ENCODE measurements around the gene EEF1G.
"Not testable (repeated sequence)": the region's sequence is repeated elsewhere in the genome, so short reads cannot be mapped to it uniquely, and the experiment has no call there.

EEF1G gene, protein sequence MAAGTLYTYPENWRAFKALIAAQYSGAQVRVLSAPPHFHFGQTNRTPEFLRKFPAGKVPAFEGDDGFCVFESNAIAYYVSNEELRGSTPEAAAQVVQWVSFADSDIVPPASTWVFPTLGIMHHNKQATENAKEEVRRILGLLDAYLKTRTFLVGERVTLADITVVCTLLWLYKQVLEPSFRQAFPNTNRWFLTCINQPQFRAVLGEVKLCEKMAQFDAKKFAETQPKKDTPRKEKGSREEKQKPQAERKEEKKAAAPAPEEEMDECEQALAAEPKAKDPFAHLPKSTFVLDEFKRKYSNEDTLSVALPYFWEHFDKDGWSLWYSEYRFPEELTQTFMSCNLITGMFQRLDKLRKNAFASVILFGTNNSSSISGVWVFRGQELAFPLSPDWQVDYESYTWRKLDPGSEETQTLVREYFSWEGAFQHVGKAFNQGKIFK

GRCh38 chr11:62573592-62574362 is at the start of gene EEF1G:
EEF1G (minus strand) TSS chr11:62573891; CDS start chr11:62573842, 49 bp downstream.
- DNase-seq, result peak; percentile 99

DNA sequence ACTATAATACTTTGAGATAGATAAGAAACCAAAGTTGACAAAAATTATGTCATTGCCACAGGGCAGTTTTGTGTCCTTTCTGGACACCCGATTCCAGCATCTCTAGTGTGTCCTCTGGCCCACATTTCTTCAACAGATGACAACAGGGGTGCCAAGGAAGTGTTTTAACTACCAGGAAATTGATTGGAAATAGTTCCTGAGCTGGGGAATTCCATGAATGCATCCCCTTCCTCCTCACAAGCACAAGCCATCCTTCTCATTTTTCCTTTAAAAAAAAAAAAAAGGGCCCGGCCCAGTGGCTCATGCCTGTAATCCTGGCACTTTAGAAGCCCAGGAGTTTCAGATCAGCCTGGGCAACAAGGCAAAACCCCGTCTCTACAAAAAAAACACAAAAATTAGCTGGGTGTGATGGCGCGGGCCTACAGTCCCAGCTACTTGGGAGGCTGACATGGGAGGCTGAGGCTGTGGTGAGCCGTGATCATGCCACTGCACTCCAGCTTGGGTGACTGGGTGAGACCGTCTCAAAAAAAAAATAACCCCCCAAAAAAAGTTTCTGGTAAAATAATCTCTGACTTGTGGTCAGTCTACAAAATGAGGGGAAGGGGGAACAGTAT is 48.9 kb upstream of the EEF1G start:
- no peak for DNase-seq

DNA sequence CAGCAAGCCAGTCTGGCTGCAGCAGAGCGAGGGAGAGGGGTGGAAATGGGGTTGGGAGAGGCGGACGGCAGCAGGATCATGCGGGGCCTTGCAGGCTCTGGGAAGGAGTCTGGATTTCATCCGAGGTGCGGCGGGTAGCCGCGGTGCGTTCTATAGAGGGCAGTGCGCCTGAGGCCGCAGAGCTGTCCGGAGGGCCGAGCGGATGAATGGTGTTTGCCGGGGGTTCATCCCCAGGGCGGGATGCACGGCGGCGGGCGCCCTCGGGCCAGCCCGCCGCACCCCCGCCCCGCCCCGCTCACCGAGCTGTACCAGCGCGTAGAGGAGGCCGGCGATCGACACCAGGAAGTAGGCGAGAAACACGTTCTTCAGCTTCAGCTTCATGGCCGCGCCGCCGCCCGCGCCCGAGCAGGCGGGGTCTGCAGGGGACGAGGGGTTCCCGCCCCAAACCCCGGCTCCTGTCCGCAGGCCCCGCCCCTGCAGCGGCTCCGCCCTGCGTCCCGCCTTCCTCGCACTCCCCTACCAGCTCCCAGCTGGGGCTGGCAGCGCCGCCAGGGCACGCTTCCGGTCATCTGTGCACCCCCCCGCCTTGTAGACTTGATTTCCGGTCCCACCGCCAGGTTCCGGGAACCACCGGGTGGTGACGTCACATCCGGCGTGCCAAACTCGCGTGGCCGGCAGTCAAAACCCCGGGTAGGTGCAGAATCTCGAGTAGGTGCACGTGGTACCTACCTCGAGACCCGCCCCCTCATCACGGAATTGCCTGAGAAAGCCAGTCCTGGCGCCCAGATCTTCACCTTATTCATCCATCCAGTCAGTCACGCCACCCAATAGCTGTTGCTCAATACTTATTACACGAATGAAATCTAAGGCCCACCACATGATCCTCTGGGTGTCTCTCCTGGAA is 48.1 kb upstream of the EEF1G start, which contains the start of gene B3GAT3:
TSS of gene B3GAT3 (minus strand) at position 420 of the 904 bp plus-strand sequence. CDS start at position 381, 39 bp downstream.
- peak; percentile 98 for DNase-seq

GRCh38 chr11:62621027-62621566 is 47.4 kb upstream of the EEF1G start:
- DNase-seq, result no peak

- not testable (repeated sequence) for DNase-seq
Measured at GRCh38 chr11:62616957-62617356, 43.3 kb upstream of the EEF1G start.

DNA sequence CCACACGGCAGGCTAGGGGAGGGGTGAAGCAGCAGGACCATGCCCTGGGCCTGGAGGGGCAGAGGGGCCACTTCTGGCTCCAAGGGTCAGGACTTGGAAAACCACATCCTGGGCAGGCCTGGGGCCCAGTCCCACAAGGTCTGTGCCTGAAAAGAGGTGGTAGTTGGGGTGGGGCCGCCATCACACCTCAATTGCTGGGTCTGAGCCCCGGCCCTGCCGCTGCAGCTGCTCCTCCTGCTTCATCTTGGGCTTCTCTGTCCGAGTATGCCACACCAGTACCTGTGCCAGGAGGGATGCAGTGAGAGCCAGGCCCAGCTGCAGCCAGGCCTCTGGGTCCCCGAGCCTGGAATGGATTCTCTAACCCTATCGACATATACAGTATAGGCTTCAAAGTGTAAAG is 41.8 kb upstream of the EEF1G start:
- DNase-seq, result no peak

DNA sequence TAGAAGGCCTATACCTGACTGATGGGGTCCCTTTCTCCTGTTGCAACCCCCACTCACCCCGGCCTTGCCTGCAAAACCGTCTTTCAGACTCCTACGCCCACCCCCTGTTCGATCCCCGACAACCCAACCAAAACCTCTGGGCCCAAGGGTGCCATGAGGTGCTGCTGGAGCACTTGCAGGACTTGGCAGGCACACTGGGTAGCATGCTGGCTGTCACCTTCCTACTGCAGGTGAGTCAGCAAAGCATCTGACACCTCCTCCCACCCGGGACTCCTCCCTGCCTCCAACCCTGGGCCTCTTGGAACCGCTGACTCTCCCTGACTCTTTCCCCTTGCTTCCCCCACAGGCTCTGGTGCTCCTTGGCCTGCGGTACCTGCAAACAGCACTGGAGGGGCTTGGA is 40.6 kb upstream of the EEF1G start:
- peak; percentile 75 for DNase-seq

DNA sequence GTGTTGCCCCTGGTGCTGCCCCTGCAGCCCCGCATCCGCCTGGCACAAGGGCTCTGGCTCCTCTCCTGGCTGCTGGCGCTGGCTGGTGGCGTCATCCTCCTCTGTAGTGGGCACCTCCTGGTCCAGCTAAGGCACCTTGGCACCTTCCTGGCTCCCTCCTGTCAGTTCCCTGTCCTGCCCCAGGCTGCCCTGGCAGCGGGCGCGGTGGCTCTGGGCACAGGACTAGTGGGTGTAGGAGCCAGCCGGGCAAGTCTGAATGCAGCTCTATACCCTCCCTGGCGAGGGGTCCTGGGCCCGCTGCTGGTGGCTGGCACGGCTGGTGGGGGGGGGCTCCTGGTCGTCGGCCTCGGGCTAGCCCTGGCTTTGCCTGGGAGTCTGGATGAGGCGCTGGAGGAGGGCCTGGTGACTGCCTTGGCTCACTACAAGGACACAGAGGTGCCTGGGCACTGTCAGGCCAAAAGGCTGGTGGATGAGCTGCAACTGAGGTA is 39.6 kb upstream of the EEF1G start:
- no peak for DNase-seq

GRCh38 chr11:62612366-62613290 is 38.9 kb upstream of the EEF1G start, which contains the start of the genes EML3 and ROM1:
EML3 (minus strand) TSS chr11:62612775; CDS start chr11:62612457, 318 bp downstream.
ROM1 (plus strand) TSS chr11:62613257; CDS start chr11:62613282, 25 bp downstream.
- DNase-seq, result peak; percentile 91

- DNase-seq, result peak; percentile 68
Measured at GRCh38 chr11:62611705-62612365, 38.1 kb upstream of the EEF1G start.

DNA sequence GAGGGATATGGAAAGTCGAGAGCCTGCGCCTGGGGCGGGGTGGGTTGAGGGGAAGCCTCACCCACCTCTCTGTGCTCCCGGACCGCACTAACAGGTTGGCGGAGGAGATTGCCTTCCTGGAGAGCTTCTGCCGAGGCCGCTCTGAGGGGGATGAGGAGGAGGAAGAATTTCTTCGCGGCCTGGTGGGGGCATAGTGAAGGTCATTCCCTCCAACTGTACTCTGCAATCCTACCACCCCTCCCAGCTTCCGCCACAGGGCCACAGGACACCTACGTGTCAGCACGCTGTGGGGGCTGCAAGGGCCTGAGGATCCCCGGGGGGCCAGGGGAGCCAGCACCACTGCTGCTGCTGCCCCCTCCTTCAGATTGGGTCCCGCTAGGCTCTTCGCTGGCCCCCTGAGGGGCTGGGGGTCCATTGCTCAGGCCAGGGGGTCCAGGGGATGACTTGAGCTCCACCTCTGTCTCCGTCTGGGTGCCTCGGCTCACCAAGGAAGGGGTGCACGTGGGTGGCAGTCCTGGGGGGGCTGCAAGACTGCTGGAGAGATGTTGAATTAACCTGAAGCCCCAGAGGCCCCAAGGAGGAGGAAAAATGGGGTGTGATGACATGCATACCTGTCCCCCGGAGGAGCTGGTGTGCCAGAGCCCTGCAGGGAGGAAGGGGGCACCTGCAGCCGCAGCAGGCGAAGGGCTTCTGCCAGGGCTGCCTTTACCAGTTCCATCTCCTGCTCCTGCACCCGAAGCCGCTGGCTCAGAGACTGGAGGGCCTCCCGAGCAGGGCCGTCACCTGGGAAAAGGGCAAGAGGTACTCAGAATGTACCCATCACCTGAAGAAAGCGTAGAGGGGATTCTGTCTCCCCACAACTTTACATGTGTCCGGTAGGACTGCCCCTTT is 37.4 kb upstream of the EEF1G start:
- no peak for DNase-seq

DNA sequence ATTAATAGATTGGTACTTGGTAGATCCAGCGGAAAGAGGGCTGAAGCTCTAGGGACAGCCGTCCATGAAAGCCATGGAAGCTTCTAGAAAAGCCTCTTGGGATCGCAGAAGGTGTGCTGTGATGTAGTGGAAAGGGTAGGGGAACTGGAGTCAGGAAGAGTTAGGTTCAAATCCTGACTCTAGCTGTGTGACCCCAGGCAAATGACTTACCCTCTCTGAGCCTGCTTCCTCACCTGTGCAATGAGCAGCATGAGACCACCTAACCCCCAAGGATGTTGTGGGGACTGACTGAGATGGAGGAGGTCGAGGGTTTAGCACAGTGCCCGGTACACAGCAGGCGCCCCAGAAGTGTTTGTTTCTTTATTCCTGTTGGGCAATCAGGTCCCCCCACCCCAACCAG is 36.7 kb upstream of the EEF1G start:
- no peak for DNase-seq

DNA sequence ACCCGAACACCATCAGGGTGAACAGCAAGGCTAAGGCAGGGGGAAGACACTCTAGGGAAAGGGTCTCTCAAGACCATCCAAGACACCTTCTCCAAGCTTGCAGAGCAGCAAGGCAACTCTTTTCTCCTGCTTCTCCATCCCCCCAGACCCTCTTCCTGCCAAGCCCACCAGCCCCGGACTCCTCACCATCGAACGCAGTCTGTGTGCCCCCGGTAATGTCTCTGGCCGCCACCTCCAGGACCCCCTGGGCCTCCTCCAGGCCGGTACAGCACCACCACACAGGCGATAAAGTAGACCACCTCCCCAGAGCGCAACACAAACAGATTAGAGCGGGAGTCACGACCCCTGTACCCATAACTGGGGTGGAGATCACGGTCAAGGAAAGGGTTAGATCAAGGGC is 35.1 kb upstream of the EEF1G start:
- DNase-seq, result no peak

- DNase-seq, result no peak
Measured at GRCh38 chr11:62607714-62608113, 34.0 kb upstream of the EEF1G start.

DNA sequence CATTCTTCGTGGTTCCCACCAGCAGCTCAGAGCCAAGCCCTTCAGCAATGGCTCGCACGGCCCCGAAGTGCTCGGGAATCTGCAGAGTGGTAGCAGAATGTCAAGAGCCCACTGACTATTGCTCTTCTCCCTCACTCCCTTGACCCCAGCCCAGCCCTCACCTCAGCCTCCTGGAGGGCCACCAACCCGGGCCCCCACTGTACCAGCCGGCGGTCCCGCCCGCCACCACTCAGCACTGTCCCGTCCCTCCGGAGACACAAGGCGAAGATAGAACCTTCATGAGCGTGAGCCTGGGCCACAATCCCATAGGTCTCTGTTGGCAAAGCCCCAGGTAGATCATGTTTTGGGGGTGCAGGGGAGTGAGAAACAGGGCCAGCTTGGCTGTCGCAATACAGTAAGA is 32.2 kb upstream of the EEF1G start:
- DNase-seq, result no peak

- DNase-seq, result no peak
Measured at GRCh38 chr11:62605467-62605866, 31.8 kb upstream of the EEF1G start.

DNA sequence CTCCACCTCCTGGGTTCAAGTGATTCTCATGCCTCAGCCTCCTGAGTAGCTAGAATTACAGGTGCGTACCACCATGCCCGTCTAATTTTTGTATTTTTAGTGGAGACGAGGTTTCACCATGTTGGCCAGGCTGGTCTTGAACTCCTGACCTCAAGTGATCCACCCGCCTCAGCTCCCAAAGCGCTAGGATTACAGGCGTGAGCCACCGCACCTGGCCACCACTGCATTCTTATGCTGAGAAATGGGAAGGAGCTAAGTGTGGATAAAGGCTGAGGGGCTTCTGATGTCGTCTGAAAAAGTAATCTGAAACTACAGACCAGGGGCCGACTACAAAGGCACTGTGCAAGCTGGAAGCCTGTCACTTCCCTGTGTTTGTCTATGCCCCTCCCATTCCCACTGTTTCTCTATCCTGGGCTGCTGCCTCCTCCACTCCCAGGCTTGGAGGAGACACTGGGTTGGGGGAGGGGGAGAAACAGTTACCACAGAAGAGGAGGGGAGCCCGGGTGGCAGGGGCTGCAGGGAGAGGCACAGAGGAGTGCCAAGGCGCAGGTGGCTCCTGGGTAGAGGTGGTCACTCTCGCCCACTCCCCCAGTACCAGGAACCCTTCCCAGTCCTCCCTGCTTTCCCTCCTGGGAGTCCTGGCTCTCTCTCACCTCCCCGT is 30.9 kb upstream of the EEF1G start:
- no peak for DNase-seq

- no peak for DNase-seq
Measured at GRCh38 chr11:62603776-62604299, 30.1 kb upstream of the EEF1G start.

All from activated CD4-positive, alpha-beta T cell treated with anti-CD3 and anti-CD28 coated beads for 48 hours (primary cell).